ENCODE results near the gene ITIH5. TPM values are rescaled to one million over a fixed set of nuclear protein-coding genes. Genes with fewer than 3 reads are reported as not detected.

ITIH5 gene
- total RNA-seq, 1 donor from 2014 or later, result 3.4 TPM

- Mint-ChIP-seq H3K4me1 (ENCODE audit: low read depth) (peaks cover 6% of the 10 kb centered on the region), H3K27ac (ENCODE audit: unreplicated experiment) (no peak overlapping the region), H3K27me3 (ENCODE audit: low read depth) (peaks cover 7% of the 10 kb centered on the region), H3K9me3 (ENCODE audit: low read depth) (peaks cover 3% of the 10 kb centered on the region), H3K4me3 (ENCODE audit: unreplicated experiment) (no peak overlapping the region), H3K36me3 (ENCODE audit: low read depth) (no peaks in the 10 kb centered on the region)
- no peak for DNase-seq (ENCODE audit: low spot score)
- no peak for TF ChIP-seq CTCF (IDR thresholded peaks at IDR 0.05)
Measured at GRCh38 chr10:7601023-7601656, 65.6 kb downstream of the ITIH5 start.

GRCh38 chr10:7598771-7599170, 68.0 kb downstream of the ITIH5 start:
- no peak overlapping the region for H3K4me3 Mint-ChIP-seq (ENCODE audit: unreplicated experiment)
- no peak overlapping the region for H3K27ac Mint-ChIP-seq (ENCODE audit: unreplicated experiment)
- H3K27me3 Mint-ChIP-seq (ENCODE audit: low read depth), result peaks cover 7% of the 10 kb centered on the region
- H3K9me3 Mint-ChIP-seq (ENCODE audit: low read depth), result peaks cover 3% of the 10 kb centered on the region
- H3K36me3 Mint-ChIP-seq (ENCODE audit: low read depth), result no peaks in the 10 kb centered on the region
- no peaks in the 10 kb centered on the region for H3K4me1 Mint-ChIP-seq (ENCODE audit: low read depth)
- DNase-seq (ENCODE audit: low spot score), result no peak
- TF ChIP-seq CTCF (IDR thresholded peaks at IDR 0.05), result no peak

- Mint-ChIP-seq H3K4me1 (ENCODE audit: low read depth) (no peaks in the 10 kb centered on the region), H3K9me3 (ENCODE audit: low read depth) (no peaks in the 10 kb centered on the region), H3K36me3 (ENCODE audit: low read depth) (no peaks in the 10 kb centered on the region), H3K4me3 (ENCODE audit: unreplicated experiment) (no peak overlapping the region), H3K27ac (ENCODE audit: unreplicated experiment) (no peak overlapping the region), H3K27me3 (ENCODE audit: low read depth) (peaks cover 7% of the 10 kb centered on the region)
- no peak for DNase-seq (ENCODE audit: low spot score)
- TF ChIP-seq CTCF (IDR thresholded peaks at IDR 0.05), result no peak
Measured at GRCh38 chr10:7596356-7596755, 70.4 kb downstream of the ITIH5 start.

- Mint-ChIP-seq H3K27me3 (ENCODE audit: low read depth) (peaks cover 7% of the 10 kb centered on the region), H3K9me3 (ENCODE audit: low read depth) (no peaks in the 10 kb centered on the region), H3K4me1 (ENCODE audit: low read depth) (no peaks in the 10 kb centered on the region), H3K27ac (ENCODE audit: unreplicated experiment) (no peak overlapping the region), H3K36me3 (ENCODE audit: low read depth) (no peaks in the 10 kb centered on the region), H3K4me3 (ENCODE audit: unreplicated experiment) (no peak overlapping the region)
- no peak for TF ChIP-seq CTCF (IDR thresholded peaks at IDR 0.05)
- no peak for DNase-seq (ENCODE audit: low spot score)
Measured at GRCh38 chr10:7593905-7594304, 72.9 kb downstream of the ITIH5 start.

DNA sequence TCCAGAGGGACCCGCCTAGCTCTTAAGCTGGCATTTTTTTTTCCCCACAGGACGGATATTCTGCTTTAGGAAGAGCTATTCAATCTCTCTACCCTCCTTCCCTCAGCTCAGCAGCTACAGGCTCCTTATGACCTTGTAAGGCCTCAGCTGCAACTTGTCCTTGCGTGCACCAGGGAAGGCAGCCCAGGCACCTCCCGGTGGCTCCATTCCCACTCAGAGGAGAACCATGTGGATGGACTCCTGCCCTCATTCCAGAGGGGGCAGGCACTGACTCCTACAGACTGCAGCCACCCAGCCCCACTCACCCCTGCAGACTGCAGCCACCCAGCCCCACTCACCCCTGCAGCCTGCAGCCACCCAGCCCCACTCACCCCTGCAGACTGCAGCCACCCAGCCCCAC, 73.7 kb downstream of the ITIH5 start:
- DNase-seq (ENCODE audit: low spot score), result no peak
- Mint-ChIP-seq H3K4me1 (ENCODE audit: low read depth) (no peaks in the 10 kb centered on the region), H3K27me3 (ENCODE audit: low read depth) (peaks cover 7% of the 10 kb centered on the region), H3K27ac (ENCODE audit: unreplicated experiment) (no peak overlapping the region), H3K4me3 (ENCODE audit: unreplicated experiment) (no peak overlapping the region), H3K9me3 (ENCODE audit: low read depth) (no peaks in the 10 kb centered on the region), H3K36me3 (ENCODE audit: low read depth) (no peaks in the 10 kb centered on the region)
- no peak for TF ChIP-seq CTCF (IDR thresholded peaks at IDR 0.05)
